H9 (cell line): ENCODE results near the gene FXYD7. TPM values are rescaled to one million over a fixed set of nuclear protein-coding genes. Genes with fewer than 3 reads are reported as not detected.

ENCODE experiments used
- DNase-seq: peaks from one replicate; pipeline ENCODE4 v3.0.0-alpha.2; 2017
- H2AFZ ChIP-seq: one replicate; pipeline ENCODE4 v1.6.1; 2013; ENCODE audit warnings: mild to moderate bottlenecking, low read length, control low read depth, moderate library complexity
- H2AK5ac ChIP-seq: 2 replicates; pipeline ENCODE4 v1.6.1; 2013; ENCODE audit warnings: low read length, control low read depth, mixed read lengths; ENCODE audit not compliant: insufficient read length
- H2BK120ac ChIP-seq: one replicate; pipeline ENCODE4 v1.6.1; 2013; ENCODE audit warnings: low read depth, mild to moderate bottlenecking, low read length, control low read depth, inconsistent platforms; ENCODE audit not compliant: poor library complexity, severe bottlenecking
- H2BK12ac ChIP-seq: 2 replicates; pipeline ENCODE4 v1.6.1; 2013; ENCODE audit warnings: low read length, control low read depth, mixed read lengths, low read depth; ENCODE audit not compliant: insufficient read length
- H2BK15ac ChIP-seq: 2 replicates; pipeline ENCODE4 v1.6.1; 2013; ENCODE audit warnings: low read depth, low read length, control low read depth
- H2BK20ac ChIP-seq: one replicate; pipeline ENCODE4 v1.6.1; 2013; ENCODE audit warnings: low read depth, mild to moderate bottlenecking, low read length, control low read depth, inconsistent platforms; ENCODE audit not compliant: poor library complexity, severe bottlenecking
- H2BK5ac ChIP-seq: 2 replicates; pipeline ENCODE4 v1.6.1; 2013; ENCODE audit warnings: low read length, control low read depth, mixed read lengths; ENCODE audit not compliant: insufficient read length
- H3K14ac ChIP-seq: 2 replicates; pipeline ENCODE4 v1.6.1; 2013; ENCODE audit warnings: low read length, control low read depth; ENCODE audit not compliant: insufficient read depth
- H3K18ac ChIP-seq: 2 replicates; pipeline ENCODE4 v1.6.1; 2013; ENCODE audit warnings: low read depth, mild to moderate bottlenecking, mixed read lengths, low read length, control low read depth; ENCODE audit not compliant: insufficient read length
- H3K23ac ChIP-seq: 2 replicates; pipeline ENCODE4 v1.6.1; 2013; ENCODE audit warnings: low read length, control low read depth, mixed read lengths, low read depth; ENCODE audit not compliant: insufficient read length
- H3K23me2 ChIP-seq: 2 replicates; pipeline ENCODE4 v1.6.1; 2013; ENCODE audit warnings: low read depth, mild to moderate bottlenecking, mixed read lengths, low read length, control low read depth; ENCODE audit not compliant: insufficient read length, poor library complexity, severe bottlenecking
- H3K27ac ChIP-seq: 2 replicates; pipeline ENCODE4 v1.5.1; 2013; ENCODE audit warnings: low read length, control low read depth, mixed read lengths, low read depth; ENCODE audit not compliant: insufficient read length
- H3K27me3 ChIP-seq: 2 replicates; pipeline ENCODE4 v1.6.1; 2013; ENCODE audit warnings: low read length, control low read depth, inconsistent platforms; ENCODE audit not compliant: insufficient read depth
- H3K4ac ChIP-seq: 2 replicates; pipeline ENCODE4 v1.6.1; 2013; ENCODE audit warnings: low read depth, mild to moderate bottlenecking, control low read depth, inconsistent platforms, low read length, moderate library complexity
- H3K4me1 ChIP-seq: 2 replicates; pipeline ENCODE4 v1.6.1; 2013; ENCODE audit warnings: low read length, control low read depth, inconsistent platforms; ENCODE audit not compliant: insufficient read depth
- H3K4me2 ChIP-seq: 2 replicates; pipeline ENCODE4 v1.6.1; 2013; ENCODE audit warnings: low read length, control low read depth, mixed read lengths; ENCODE audit not compliant: insufficient read length, insufficient read depth
- H3K56ac ChIP-seq: 2 replicates; pipeline ENCODE4 v1.6.1; 2013; ENCODE audit warnings: low read depth, mild to moderate bottlenecking, mixed read lengths, low read length, control low read depth; ENCODE audit not compliant: insufficient read length
- H3K79me1 ChIP-seq: 2 replicates; pipeline ENCODE4 v1.6.1; 2013; ENCODE audit warnings: low read depth, mild to moderate bottlenecking, moderate library complexity, low read length, control low read depth, inconsistent platforms; ENCODE audit not compliant: insufficient read depth, poor library complexity, severe bottlenecking
- H3K79me2 ChIP-seq: 2 replicates; pipeline ENCODE4 v1.6.1; 2013; ENCODE audit warnings: low read length, control low read depth, inconsistent platforms; ENCODE audit not compliant: insufficient read depth
- H3K9ac ChIP-seq: 2 replicates; pipeline ENCODE4 v1.6.1; 2013; ENCODE audit warnings: low read length, control low read depth, mixed read lengths; ENCODE audit not compliant: insufficient read length; ENCODE audit errors: extremely low read depth
- H3K9me3 ChIP-seq: one replicate; pipeline ENCODE4 v1.6.1; 2013; ENCODE audit warnings: low read depth, low read length, inconsistent platforms; ENCODE audit not compliant: control insufficient read depth
- H3T11ph ChIP-seq: one replicate; pipeline ENCODE4 v1.6.1; 2013; ENCODE audit warnings: mild to moderate bottlenecking, low read length, control low read depth, inconsistent platforms
- H4K20me1 ChIP-seq: one replicate; pipeline ENCODE4 v1.6.1; 2013; ENCODE audit not compliant: control insufficient read depth, insufficient read length, insufficient read depth
- H4K5ac ChIP-seq: 2 replicates; pipeline ENCODE4 v1.6.1; 2013; ENCODE audit warnings: low read depth, mild to moderate bottlenecking, mixed read lengths, low read length, control low read depth; ENCODE audit not compliant: insufficient read length
- H4K8ac ChIP-seq: replicated peaks from 2 replicates; pipeline ENCODE4 v1.6.1; 2013; ENCODE audit warnings: low read length, control low read depth, mixed read lengths, low read depth; ENCODE audit not compliant: insufficient read length
- H4K91ac ChIP-seq: 2 replicates; pipeline ENCODE4 v1.6.1; 2013; ENCODE audit warnings: low read depth, mild to moderate bottlenecking, moderate library complexity, mixed read lengths, low read length, control low read depth; ENCODE audit not compliant: insufficient read length
- H3K27ac Mint-ChIP-seq, 3 experiments: 2 replicates in 2 of 3; 3 replicates in 1 of 3; pipeline ENCODE4 v1.8.0; 2020 to 2021; ENCODE audit warnings: mixed read lengths in 3 of 3, mild to moderate bottlenecking in 1 of 3, moderate library complexity in 1 of 3
- H3K27me3 Mint-ChIP-seq: 2 replicates; pipeline ENCODE4 v1.8.0; 2021; ENCODE audit warnings: low read depth, mild to moderate bottlenecking, moderate library complexity, mixed read lengths
- H3K36me3 Mint-ChIP-seq, 3 experiments: 2 replicates in 2 of 3; 3 replicates in 1 of 3; pipeline ENCODE4 v1.8.0; 2020 to 2021; ENCODE audit warnings: low read depth in 3 of 3, mixed read lengths in 3 of 3; ENCODE audit not compliant: insufficient read depth in 1 of 3
- H3K4me1 Mint-ChIP-seq, 2 experiments: 2 replicates each; pipeline ENCODE4 v1.8.0; 2020; ENCODE audit warnings: mixed read lengths in 2 of 2
- H3K4me3 Mint-ChIP-seq, 2 experiments: 2 replicates in 1 of 2; 3 replicates in 1 of 2; pipeline ENCODE4 v1.8.0; 2020 to 2021; ENCODE audit warnings: mild to moderate bottlenecking in 2 of 2, mixed read lengths in 2 of 2, moderate library complexity in 1 of 2
- H3K9me3 Mint-ChIP-seq, 2 experiments: 2 replicates in 1 of 2; 3 replicates in 1 of 2; pipeline ENCODE4 v1.8.0; 2020; ENCODE audit warnings: mild to moderate bottlenecking in 2 of 2, mixed read lengths in 2 of 2, moderate library complexity in 1 of 2
- CTCF ChIP-seq: fragments of 200-600 bp; sonication (generic); conservative IDR thresholded peaks from 3 replicates; pipeline ENCODE4 v1.8.0; 2021; ENCODE audit warnings: antibody characterized with exemption, mild to moderate bottlenecking
- WGBS: extraction: QIAGEN DNeasy Blood & Tissue Kit; methylation state at CpG from one replicate; pipeline ENCODE4 v1.1.7; 2013; ENCODE audit warnings: missing lambda C conversion rate, low lambda C conversion rate, mixed read lengths; ENCODE audit not compliant: insufficient read length; ENCODE audit errors: extremely low coverage; 5-methylcytosine and 5-hydroxymethylcytosine counted together
- total RNA-seq: library from RNA; stranded (reverse); gene quantifications from 2 replicates; pipeline ENCODE4 v1.2.1, GENCODE V29; 2021

FXYD7 gene
- total RNA-seq, 1 experiment from 2014 or later = 9.0 TPM

- Histone ChIP-seq H2AK5ac (no peak overlapping the region), H3K4ac (no peak overlapping the region; the same call in 1 of the 2 replicates), H4K20me1 (no peaks in the 10 kb centered on the region), H3K27ac (peak overlapping the region; percentile 93), H3K14ac (no peak overlapping the region), H3K79me2 (no peaks in the 10 kb centered on the region), H3K23ac (no peak overlapping the region), H3K4me2 (peak overlapping the region; percentile 40), H3K79me1 (no peaks in the 10 kb centered on the region), H2BK15ac (no peak overlapping the region), H3K4me1 (peaks cover 21% of the 10 kb centered on the region), H2AFZ (no peak overlapping the region), H4K91ac (no peak overlapping the region), H3K9ac (no peak overlapping the region), H2BK120ac (no peak overlapping the region), H3T11ph (peak overlapping the region; percentile 75), H2BK20ac (no peak overlapping the region), H3K23me2 (no peaks in the 10 kb centered on the region), H3K27me3 (no peaks in the 10 kb centered on the region), H4K8ac (no peak overlapping the region), H3K18ac (peak overlapping the region; percentile 83), H3K9me3 (no peaks in the 10 kb centered on the region), H2BK12ac (no peak overlapping the region), H3K56ac (no peak overlapping the region), H2BK5ac (no peak overlapping the region), H4K5ac (no peak overlapping the region)
- H3K27me3 Mint-ChIP-seq = no peaks in the 10 kb centered on the region; the same call in 1 of the 2 replicates
- no peaks in the 10 kb centered on the region; a peak in 1 of 7 replicates for H3K36me3 Mint-ChIP-seq
- H3K27ac Mint-ChIP-seq = peak overlapping the region; percentile 97 to 100 (median 99)
- TF ChIP-seq CTCF = no peak
- H3K4me3 Mint-ChIP-seq = peak overlapping the region; percentile 18 to 45; a peak in 3 of 5 replicates
- no peaks in the 10 kb centered on the region; a peak in 2 of 5 replicates for H3K9me3 Mint-ChIP-seq
- no CpG with 5 or more reads among the region's 4 CpGs for WGBS
- DNase-seq = peak; percentile 89
- H3K4me1 Mint-ChIP-seq = peaks cover 62 to 69% of the 10 kb centered on the region in 2 experiments
These were observed 60.0 kb downstream of the FXYD7 start for GRCh38 chr19:35202722-35203688.

Other genes starting within 250 kb of the FXYD7 start
- gene ZNF30, start 216.4 kb upstream of the FXYD7 start, total RNA-seq = 6.5 and 8.3 TPM in 2 replicates
- 7.6 and 8.3 TPM in 2 replicates for gene ZNF792, start 179.0 kb upstream of the FXYD7 start, total RNA-seq
- gene GRAMD1A, start 142.9 kb upstream of the FXYD7 start, total RNA-seq = 125 and 126 TPM in 2 replicates
- 3.8 TPM in 2 replicates for gene SCN1B, start 112.8 kb upstream of the FXYD7 start, total RNA-seq
- gene HPN, start 101.5 kb upstream of the FXYD7 start, total RNA-seq = 9.3 and 10.6 TPM in 2 replicates
- gene FXYD3, start 27.4 kb upstream of the FXYD7 start, total RNA-seq = 1.5 TPM in 2 replicates
- 2.6 and 3.2 TPM in 2 replicates for gene LGI4, start 8.2 kb upstream of the FXYD7 start, total RNA-seq
- 6.8 and 7.7 TPM in 2 replicates for gene FXYD1, start 4.4 kb upstream of the FXYD7 start, total RNA-seq
- gene FXYD5, start 11.5 kb downstream of the FXYD7 start, total RNA-seq = 83.7 and 100 TPM in 2 replicates
- not detected in 2 replicates for gene FAM187B, start 85.5 kb downstream of the FXYD7 start, total RNA-seq
- 151 and 152 TPM in 2 replicates for gene LSR, start 105.7 kb downstream of the FXYD7 start, total RNA-seq
- gene USF2, start 125.7 kb downstream of the FXYD7 start, total RNA-seq = 113 and 123 TPM in 2 replicates
- gene HAMP, start 139.3 kb downstream of the FXYD7 start, total RNA-seq = 0.52 and 0.83 TPM in 2 replicates
- 0.13 TPM in 1 of 2 replicates, not detected in the other for gene MAG, start 148.9 kb downstream of the FXYD7 start, total RNA-seq
- not detected in 2 replicates for gene CD22, start 185.9 kb downstream of the FXYD7 start, total RNA-seq
- not detected in 2 replicates for gene FFAR1, start 204.6 kb downstream of the FXYD7 start, total RNA-seq
- not detected in 2 replicates for gene FFAR3, start 215.2 kb downstream of the FXYD7 start, total RNA-seq
- not detected in 2 replicates for gene GPR42, start 227.8 kb downstream of the FXYD7 start, total RNA-seq